ENCODE data around the gene NEUROD1.
"Not testable (repeated sequence)": the region's sequence is repeated elsewhere in the genome, so short reads cannot be mapped to it uniquely, and the experiment has no call there.

DNA sequence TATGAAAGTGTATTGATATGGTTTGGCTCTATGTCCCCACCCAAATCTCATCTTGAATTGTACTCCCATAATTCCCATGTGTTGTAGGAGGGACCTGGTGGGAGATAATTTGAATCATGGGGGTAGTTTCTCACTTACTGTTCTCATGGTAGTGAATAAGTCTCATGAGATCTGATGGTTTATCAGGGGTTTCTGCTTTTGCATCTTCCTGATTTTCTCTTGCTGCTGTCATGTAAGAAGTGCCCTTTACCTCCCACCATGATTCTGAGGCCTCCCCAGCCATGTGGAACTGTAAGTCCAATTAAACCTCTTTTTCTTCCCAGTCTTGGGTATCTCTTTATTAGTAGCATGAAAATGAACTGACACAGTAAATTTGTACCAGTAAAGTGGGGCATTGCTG lies 30.7 kb upstream of the NEUROD1 start:
- TF ChIP-seq, protein P1, sequence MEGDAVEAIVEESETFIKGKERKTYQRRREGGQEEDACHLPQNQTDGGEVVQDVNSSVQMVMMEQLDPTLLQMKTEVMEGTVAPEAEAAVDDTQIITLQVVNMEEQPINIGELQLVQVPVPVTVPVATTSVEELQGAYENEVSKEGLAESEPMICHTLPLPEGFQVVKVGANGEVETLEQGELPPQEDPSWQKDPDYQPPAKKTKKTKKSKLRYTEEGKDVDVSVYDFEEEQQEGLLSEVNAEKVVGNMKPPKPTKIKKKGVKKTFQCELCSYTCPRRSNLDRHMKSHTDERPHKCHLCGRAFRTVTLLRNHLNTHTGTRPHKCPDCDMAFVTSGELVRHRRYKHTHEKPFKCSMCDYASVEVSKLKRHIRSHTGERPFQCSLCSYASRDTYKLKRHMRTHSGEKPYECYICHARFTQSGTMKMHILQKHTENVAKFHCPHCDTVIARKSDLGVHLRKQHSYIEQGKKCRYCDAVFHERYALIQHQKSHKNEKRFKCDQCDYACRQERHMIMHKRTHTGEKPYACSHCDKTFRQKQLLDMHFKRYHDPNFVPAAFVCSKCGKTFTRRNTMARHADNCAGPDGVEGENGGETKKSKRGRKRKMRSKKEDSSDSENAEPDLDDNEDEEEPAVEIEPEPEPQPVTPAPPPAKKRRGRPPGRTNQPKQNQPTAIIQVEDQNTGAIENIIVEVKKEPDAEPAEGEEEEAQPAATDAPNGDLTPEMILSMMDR (conservative IDR thresholded peaks at IDR 0.05; ENCODE audit: low read length), result not testable (repeated sequence)
- TF ChIP-seq EZH2phosphoT487 (IDR thresholded peaks at IDR 0.05; ENCODE audit: borderline replicate concordance, low read depth, low read length), result not testable (repeated sequence)

Measured in OCI-LY7 (cell line).